Osteocyte (in vitro differentiated cells): ENCODE results near the gene LPIN1. TPM values are rescaled to one million over a fixed set of nuclear protein-coding genes. Genes with fewer than 3 reads are reported as not detected.
"Not testable (repeated sequence)": the region's sequence is repeated elsewhere in the genome, so short reads cannot be mapped to it uniquely, and the experiment has no call there.

Experiments used
- DNase-seq: peaks from one replicate; pipeline ENCODE4 v3.0.0; 2021; ENCODE audit warnings: mixed read lengths; ENCODE audit not compliant: unreplicated experiment; ENCODE audit errors: extremely low spot score
- H3K27ac Mint-ChIP-seq: one replicate; pipeline ENCODE4 v1.8.0; 2021; ENCODE audit warnings: mild to moderate bottlenecking, mixed read lengths; ENCODE audit not compliant: unreplicated experiment
- H3K27me3 Mint-ChIP-seq: one replicate; pipeline ENCODE4 v1.8.0; 2021; ENCODE audit warnings: mixed read lengths; ENCODE audit not compliant: unreplicated experiment
- H3K36me3 Mint-ChIP-seq: one replicate; pipeline ENCODE4 v1.8.0; 2021; ENCODE audit warnings: mixed read lengths; ENCODE audit not compliant: unreplicated experiment
- H3K4me1 Mint-ChIP-seq: one replicate; pipeline ENCODE4 v1.8.0; 2021; ENCODE audit warnings: mixed read lengths; ENCODE audit not compliant: unreplicated experiment
- H3K4me3 Mint-ChIP-seq: one replicate; pipeline ENCODE4 v1.8.0; 2021; ENCODE audit warnings: mild to moderate bottlenecking, moderate library complexity, mixed read lengths; ENCODE audit not compliant: unreplicated experiment
- H3K9me3 Mint-ChIP-seq: one replicate; pipeline ENCODE4 v1.8.0; 2021; ENCODE audit warnings: mixed read lengths; ENCODE audit not compliant: unreplicated experiment
- total RNA-seq: library from RNA; stranded (reverse); gene quantifications from 2 replicates; pipeline ENCODE4 v1.2.1, GENCODE V29; 2021
- TF ChIP-seq, protein P1 (sequence below): fragments of 200-600 bp; sonication (generic); IDR thresholded peaks from 2 replicates; pipeline ENCODE4 v1.5.0; 2021; ENCODE audit warnings: antibody characterized with exemption, mild to moderate bottlenecking, moderate library complexity

The LPIN1 gene
- total RNA-seq, 1 donor from 2014 or later = 26.7 TPM

DNA sequence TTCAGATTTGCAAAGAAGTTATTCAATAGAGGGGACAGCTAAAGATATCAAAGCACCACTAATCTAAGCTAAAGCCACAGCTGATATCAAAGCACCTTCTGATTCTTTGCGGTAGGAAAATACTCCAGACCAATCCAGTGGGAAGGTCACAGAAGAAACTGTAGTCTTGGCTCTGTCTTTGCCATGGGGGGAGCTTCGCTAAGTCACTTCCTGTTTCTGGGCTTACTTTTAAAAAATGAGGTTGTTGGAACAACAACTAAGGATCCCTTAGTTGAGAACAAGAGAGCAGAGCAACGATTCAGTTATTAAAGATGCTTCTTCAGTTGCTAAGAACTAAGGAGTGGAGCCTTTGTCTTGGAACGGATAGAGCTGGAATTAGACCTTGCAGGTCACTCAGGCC lies 12.2 kb downstream of the LPIN1 start:
- Mint-ChIP-seq H3K36me3 (peaks cover 5% of the 10 kb centered on the region), H3K27ac (no peak overlapping the region), H3K9me3 (no peaks in the 10 kb centered on the region), H3K4me1 (peaks cover 9% of the 10 kb centered on the region), H3K4me3 (no peak overlapping the region), H3K27me3 (no peaks in the 10 kb centered on the region)
- TF ChIP-seq, protein P1, sequence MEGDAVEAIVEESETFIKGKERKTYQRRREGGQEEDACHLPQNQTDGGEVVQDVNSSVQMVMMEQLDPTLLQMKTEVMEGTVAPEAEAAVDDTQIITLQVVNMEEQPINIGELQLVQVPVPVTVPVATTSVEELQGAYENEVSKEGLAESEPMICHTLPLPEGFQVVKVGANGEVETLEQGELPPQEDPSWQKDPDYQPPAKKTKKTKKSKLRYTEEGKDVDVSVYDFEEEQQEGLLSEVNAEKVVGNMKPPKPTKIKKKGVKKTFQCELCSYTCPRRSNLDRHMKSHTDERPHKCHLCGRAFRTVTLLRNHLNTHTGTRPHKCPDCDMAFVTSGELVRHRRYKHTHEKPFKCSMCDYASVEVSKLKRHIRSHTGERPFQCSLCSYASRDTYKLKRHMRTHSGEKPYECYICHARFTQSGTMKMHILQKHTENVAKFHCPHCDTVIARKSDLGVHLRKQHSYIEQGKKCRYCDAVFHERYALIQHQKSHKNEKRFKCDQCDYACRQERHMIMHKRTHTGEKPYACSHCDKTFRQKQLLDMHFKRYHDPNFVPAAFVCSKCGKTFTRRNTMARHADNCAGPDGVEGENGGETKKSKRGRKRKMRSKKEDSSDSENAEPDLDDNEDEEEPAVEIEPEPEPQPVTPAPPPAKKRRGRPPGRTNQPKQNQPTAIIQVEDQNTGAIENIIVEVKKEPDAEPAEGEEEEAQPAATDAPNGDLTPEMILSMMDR = no peak
- no peak for DNase-seq

DNA sequence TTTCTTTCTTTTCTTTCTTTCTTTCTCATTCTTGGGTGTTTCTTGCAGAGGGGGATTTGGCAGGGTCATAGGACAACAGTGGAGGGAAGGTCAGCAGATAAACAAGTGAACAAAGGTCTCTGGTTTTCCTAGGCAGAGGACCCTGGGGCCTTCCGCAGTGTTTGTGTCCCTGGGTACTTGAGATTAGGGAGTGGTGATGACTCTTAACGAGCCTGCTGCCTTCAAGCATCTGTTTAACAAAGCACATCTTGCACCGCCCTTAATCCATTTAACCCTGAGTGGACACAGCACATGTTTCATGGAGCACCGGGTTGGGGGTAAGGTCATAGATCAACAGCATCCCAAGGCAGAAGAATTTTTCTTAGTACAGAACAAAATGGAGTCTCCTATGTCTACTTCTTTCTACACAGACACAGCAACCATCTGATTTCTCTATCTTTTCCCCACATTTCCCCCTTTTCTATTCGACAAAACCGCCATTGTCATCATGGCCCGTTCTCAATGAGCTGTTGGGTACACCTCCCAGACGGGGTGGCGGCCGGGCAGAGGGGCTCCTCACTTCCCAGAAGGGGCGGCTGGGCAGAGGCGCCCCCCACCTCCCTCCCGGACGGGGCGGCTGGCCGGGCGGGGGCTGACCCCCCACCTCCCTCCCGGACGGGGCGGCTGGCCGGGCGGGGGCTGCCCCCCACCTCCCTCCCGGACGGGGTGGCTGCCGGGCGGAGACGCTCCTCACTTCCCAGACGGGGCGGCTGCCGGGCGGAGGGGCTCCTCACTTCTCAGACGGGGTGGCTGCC lies 12.9 kb downstream of the LPIN1 start:
- not testable (repeated sequence) for H3K36me3 Mint-ChIP-seq, DNase-seq, H3K27me3 Mint-ChIP-seq, H3K4me3 Mint-ChIP-seq, H3K4me1 Mint-ChIP-seq, H3K9me3 Mint-ChIP-seq, H3K27ac Mint-ChIP-seq

DNA sequence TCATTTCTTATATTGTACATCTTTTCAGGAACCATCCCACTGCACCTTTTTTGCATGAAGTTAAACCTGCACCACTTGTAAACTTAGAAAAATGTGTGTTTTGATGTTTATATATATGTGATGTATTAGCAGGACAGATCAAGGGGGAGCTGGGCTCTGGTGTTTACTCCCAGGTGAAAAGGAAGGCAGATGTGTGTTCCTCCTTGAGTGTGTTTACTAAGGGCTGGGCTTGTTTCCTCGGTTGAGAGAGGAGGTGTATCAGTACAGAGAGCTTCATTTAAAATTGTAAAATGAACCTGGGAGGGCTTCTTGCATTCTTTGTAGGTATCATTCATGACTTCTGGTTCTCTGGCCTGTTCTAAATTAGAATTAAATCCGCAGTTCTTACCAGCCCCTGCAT lies 14.8 kb downstream of the LPIN1 start:
- peaks cover 19% of the 10 kb centered on the region for H3K36me3 Mint-ChIP-seq
- no peaks in the 10 kb centered on the region for H3K27me3 Mint-ChIP-seq
- H3K4me1 Mint-ChIP-seq = peaks cover 6% of the 10 kb centered on the region
- no peaks in the 10 kb centered on the region for H3K9me3 Mint-ChIP-seq
- no peak overlapping the region for H3K27ac Mint-ChIP-seq
- DNase-seq = no peak
- TF ChIP-seq, protein P1 = no peak
- no peak overlapping the region for H3K4me3 Mint-ChIP-seq

DNA sequence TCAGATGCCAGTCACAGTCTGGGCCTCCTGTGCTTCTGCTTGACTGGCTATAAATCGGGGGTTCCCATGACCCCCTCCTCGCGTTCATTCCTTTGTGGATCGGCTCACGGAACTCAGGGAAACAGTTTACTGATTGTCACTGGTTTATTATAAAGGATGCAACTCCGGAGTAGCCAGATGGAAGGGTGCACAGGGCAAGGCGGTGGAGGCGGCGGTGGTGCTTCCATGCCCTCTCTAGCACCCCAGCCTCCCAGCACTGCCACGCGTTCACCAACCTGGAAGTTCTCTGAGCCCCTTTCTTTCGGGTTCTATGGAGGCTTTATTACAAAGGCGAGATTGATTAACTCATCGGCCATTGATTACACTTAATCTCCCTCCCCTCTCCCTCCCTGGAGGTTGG lies 15.6 kb downstream of the LPIN1 start:
- Mint-ChIP-seq H3K9me3 (no peaks in the 10 kb centered on the region), H3K27ac (no peak overlapping the region), H3K27me3 (no peaks in the 10 kb centered on the region), H3K36me3 (peaks cover 25% of the 10 kb centered on the region), H3K4me1 (peaks cover 6% of the 10 kb centered on the region), H3K4me3 (no peak overlapping the region)
- TF ChIP-seq, protein P1 = no peak
- DNase-seq = no peak

DNA sequence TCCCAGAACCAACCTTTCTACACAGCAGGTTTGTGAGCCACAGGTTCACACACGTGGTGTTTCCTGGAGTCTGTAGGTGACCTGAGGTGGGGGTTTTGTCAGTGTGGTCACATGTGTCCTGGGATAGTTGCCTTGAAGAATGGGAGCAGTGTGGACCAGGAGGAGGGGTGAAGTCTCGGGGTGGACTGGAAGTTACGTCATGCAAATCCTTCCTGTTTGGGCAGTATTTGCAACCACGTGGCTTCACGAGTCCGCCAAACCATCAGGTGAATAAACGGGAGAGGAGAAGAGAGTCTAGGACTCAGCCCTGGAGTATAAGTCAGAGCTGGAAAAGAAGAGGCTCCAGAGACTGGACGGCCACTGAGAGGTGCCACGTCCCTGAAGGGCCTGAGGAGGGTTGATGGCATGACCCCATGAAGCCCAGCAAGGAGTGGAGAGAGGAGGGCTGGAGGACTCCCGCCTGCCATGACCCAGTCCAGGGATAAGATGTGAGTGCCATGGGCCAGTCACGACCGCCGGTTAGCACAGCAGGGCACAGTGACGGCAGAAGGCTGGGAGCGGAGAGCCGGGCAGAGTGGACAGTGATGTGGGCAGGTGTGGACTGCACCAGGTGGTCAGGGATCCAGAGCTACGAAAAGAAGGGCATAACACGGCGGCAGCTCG lies 16.5 kb downstream of the LPIN1 start:
- TF ChIP-seq, protein P1 = no peak
- no peaks in the 10 kb centered on the region for H3K27me3 Mint-ChIP-seq
- peaks cover 6% of the 10 kb centered on the region for H3K4me1 Mint-ChIP-seq
- H3K36me3 Mint-ChIP-seq = peaks cover 28% of the 10 kb centered on the region
- H3K4me3 Mint-ChIP-seq = no peak overlapping the region
- DNase-seq = no peak
- no peaks in the 10 kb centered on the region for H3K9me3 Mint-ChIP-seq
- H3K27ac Mint-ChIP-seq = no peak overlapping the region
